ENCODE results near the gene ALKBH1. TPM values are rescaled to one million over a fixed set of nuclear protein-coding genes. Genes with fewer than 3 reads are reported as not detected.

ALKBH1 gene
- total and polyA plus RNA-seq, 2 donors (not counting 1 experiment from before 2014, with no cell fraction given) = 8.8 to 21.8 TPM

DNA sequence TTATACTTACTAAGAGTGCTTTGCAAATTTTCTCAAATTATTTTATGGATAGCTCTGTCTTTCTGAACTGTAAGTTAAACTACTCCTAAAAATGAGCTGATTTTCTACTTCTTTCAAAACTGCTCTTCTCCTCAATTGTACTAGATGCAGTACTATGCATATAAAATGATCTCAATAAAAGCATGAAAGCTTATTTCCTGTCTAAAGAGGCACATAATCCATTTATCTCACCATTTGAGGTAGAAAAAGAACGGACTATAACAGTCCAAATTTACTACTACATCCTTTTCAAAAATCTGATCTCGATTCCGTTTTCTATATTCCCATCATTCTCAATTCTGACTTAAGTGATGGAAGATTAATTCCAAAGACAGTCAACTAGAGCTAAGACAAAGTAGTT is 14.5 kb upstream of the ALKBH1 start:
- H3K9ac ChIP-seq (ENCODE audit: low read length) = no peak overlapping the region
- Mint-ChIP-seq H3K9me3 (ENCODE audit: insufficient read depth) (no peaks in the 10 kb centered on the region), H3K4me1 (no peaks in the 10 kb centered on the region), H3K4me3 (no peak overlapping the region), H3K27ac (no peak overlapping the region), H3K27me3 (no peaks in the 10 kb centered on the region)
- no peak overlapping the region for H3K4me3 ChIP-seq (ENCODE audit: control extremely low read depth in 1 of 5, extremely low read depth in 1 of 5, insufficient read depth in 1 of 5, low read depth in 2 of 5, low read length in 4 of 5)
- TF ChIP-seq, protein P1, sequence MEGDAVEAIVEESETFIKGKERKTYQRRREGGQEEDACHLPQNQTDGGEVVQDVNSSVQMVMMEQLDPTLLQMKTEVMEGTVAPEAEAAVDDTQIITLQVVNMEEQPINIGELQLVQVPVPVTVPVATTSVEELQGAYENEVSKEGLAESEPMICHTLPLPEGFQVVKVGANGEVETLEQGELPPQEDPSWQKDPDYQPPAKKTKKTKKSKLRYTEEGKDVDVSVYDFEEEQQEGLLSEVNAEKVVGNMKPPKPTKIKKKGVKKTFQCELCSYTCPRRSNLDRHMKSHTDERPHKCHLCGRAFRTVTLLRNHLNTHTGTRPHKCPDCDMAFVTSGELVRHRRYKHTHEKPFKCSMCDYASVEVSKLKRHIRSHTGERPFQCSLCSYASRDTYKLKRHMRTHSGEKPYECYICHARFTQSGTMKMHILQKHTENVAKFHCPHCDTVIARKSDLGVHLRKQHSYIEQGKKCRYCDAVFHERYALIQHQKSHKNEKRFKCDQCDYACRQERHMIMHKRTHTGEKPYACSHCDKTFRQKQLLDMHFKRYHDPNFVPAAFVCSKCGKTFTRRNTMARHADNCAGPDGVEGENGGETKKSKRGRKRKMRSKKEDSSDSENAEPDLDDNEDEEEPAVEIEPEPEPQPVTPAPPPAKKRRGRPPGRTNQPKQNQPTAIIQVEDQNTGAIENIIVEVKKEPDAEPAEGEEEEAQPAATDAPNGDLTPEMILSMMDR (IDR thresholded peaks at IDR 0.05) = no peak
- TF ChIP-seq EZH2 (IDR thresholded peaks at IDR 0.05; ENCODE audit: borderline replicate concordance, insufficient read depth, low read depth, low read length, poor library complexity, severe bottlenecking) = no peak
- ChIA-PET CTCF (no interaction called here), POLR2A (no interaction called here)
- peaks cover 9% of the 10 kb centered on the region for H3K79me2 ChIP-seq (ENCODE audit: control insufficient read depth, insufficient read depth, low read length)
- no peak overlapping the region for H2AFZ ChIP-seq (ENCODE audit: insufficient read depth, low read depth, low read length, poor library complexity, severe bottlenecking)
- H3K9me3 ChIP-seq (ENCODE audit: control extremely low read depth in 1 of 3, control insufficient read depth in 2 of 3, insufficient read depth in 1 of 3, low read length in 2 of 3) = no peaks in the 10 kb centered on the region
- H3K4me2 ChIP-seq (replicated peaks; ENCODE audit: low read depth, low read length, poor library complexity, severe bottlenecking) = no peak overlapping the region
- H4K20me1 ChIP-seq (ENCODE audit: control insufficient read depth, insufficient read depth, low read length, poor library complexity, severe bottlenecking) = peaks cover 6% of the 10 kb centered on the region
- ATAC-seq (ENCODE audit: low read depth) = no peak
- no peak for DNase-seq
- H3K36me3 ChIP-seq (replicated peaks in 1 of 2; ENCODE audit: control extremely low read depth in 1 of 2, control insufficient read depth in 1 of 2, extremely low read depth in 1 of 2, insufficient read depth in 2 of 2, low read length in 1 of 2) = peaks cover 15 to 83% of the 10 kb centered on the region in 2 experiments
- WGBS (ENCODE audit: insufficient coverage) = no CpG with 5 or more reads among the region's 3 CpGs
- H3K27me3 ChIP-seq (replicated peaks in 1 of 4; ENCODE audit: control extremely low read depth in 1 of 4, control insufficient read depth in 3 of 4, insufficient read depth in 4 of 4, low read length in 3 of 4) = no peaks in the 10 kb centered on the region
- intact Hi-C loops (cut with micrococcal nuclease) = no loop called here
- H3K4me1 ChIP-seq (ENCODE audit: control insufficient read depth in 2 of 2, insufficient read depth in 2 of 2, low read length in 2 of 2) = no peaks in the 10 kb centered on the region
- H3K27ac ChIP-seq (ENCODE audit: low read length in 2 of 2) = no peak overlapping the region

DNA sequence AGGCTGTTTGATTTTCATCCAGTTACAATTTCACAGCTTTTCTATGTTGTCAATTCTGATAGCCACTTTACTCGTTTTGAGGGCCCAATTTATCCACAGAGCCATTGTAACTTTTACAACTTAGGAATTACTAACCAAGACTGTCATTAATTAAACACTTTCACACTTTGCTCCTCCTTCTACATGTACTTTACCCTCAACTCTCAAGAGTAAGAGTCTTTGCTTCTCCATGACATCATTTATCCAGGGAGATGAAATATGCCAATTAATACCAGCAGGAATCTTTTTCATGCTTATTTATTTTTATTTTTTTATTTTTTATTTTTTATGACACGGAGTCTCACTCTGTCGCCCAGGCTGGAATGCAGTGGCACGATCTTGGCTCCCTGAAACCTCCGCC is 13.6 kb upstream of the ALKBH1 start:
- ChIA-PET POLR2A (no interaction called here), CTCF (interaction anchor here (0.7 kb wide), 1 partner anchor 275 kb away, joined by 3 read pairs; no protein-coding TSS in a partner anchor)
- no peaks in the 10 kb centered on the region for H3K4me1 Mint-ChIP-seq
- Histone ChIP-seq H3K27me3 (replicated peaks in 1 of 4; ENCODE audit: control extremely low read depth in 1 of 4, control insufficient read depth in 3 of 4, insufficient read depth in 4 of 4, low read length in 3 of 4) (no peaks in the 10 kb centered on the region), H3K4me1 (ENCODE audit: control insufficient read depth in 2 of 2, insufficient read depth in 2 of 2, low read length in 2 of 2) (no peaks in the 10 kb centered on the region), H4K20me1 (ENCODE audit: control insufficient read depth, insufficient read depth, low read length, poor library complexity, severe bottlenecking) (peaks cover 6% of the 10 kb centered on the region), H3K36me3 (replicated peaks in 1 of 2; ENCODE audit: control extremely low read depth in 1 of 2, control insufficient read depth in 1 of 2, extremely low read depth in 1 of 2, insufficient read depth in 2 of 2, low read length in 1 of 2) (peaks cover 14 to 80% of the 10 kb centered on the region in 2 experiments), H3K9ac (ENCODE audit: low read length) (no peak overlapping the region), H3K4me3 (ENCODE audit: control extremely low read depth in 1 of 5, extremely low read depth in 1 of 5, insufficient read depth in 1 of 5, low read depth in 2 of 5, low read length in 4 of 5) (no peak overlapping the region), H2AFZ (ENCODE audit: insufficient read depth, low read depth, low read length, poor library complexity, severe bottlenecking) (no peak overlapping the region), H3K79me2 (ENCODE audit: control insufficient read depth, insufficient read depth, low read length) (peaks cover 9% of the 10 kb centered on the region), H3K9me3 (ENCODE audit: control extremely low read depth in 1 of 3, control insufficient read depth in 2 of 3, insufficient read depth in 1 of 3, low read length in 2 of 3) (no peaks in the 10 kb centered on the region), H3K27ac (ENCODE audit: low read length in 2 of 2) (no peak overlapping the region), H3K4me2 (replicated peaks; ENCODE audit: low read depth, low read length, poor library complexity, severe bottlenecking) (no peak overlapping the region)
- ATAC-seq (ENCODE audit: low read depth) (no peak), DNase-seq (no peak)
- H3K9me3 Mint-ChIP-seq (ENCODE audit: insufficient read depth) = no peaks in the 10 kb centered on the region
- 100% methylated on average over 2 of the region's 5 CpGs for WGBS (ENCODE audit: insufficient coverage)
- intact Hi-C loops (cut with micrococcal nuclease) = no loop called here
- TF ChIP-seq, protein P1 (IDR thresholded peaks at IDR 0.05) = no peak
- no peak for TF ChIP-seq EZH2 (IDR thresholded peaks at IDR 0.05; ENCODE audit: borderline replicate concordance, insufficient read depth, low read depth, low read length, poor library complexity, severe bottlenecking)
- no peaks in the 10 kb centered on the region for H3K27me3 Mint-ChIP-seq
- H3K4me3 Mint-ChIP-seq = no peak overlapping the region
- no peak overlapping the region for H3K27ac Mint-ChIP-seq
